GM21528 (cell line): ENCODE results near the gene CCDC28A.
A peak's percentile ranks its signal among the peaks of the same experiment; 100 is the strongest.

ENCODE experiments used
- ATAC-seq: cut with Tn5 transposase; IDR thresholded peaks from one replicate; pipeline ENCODE4 v1.9.1; 2021; ENCODE audit warnings: mild to moderate bottlenecking, moderate library complexity; ENCODE audit not compliant: unreplicated experiment, low FRiP score

Gene CCDC28A

GRCh38 chr6:138787138-138787537 lies 13.6 kb downstream of the CCDC28A start:
- no peak for ATAC-seq

GRCh38 chr6:138795809-138796603 lies 22.4 kb downstream of the CCDC28A start, which contains the start of gene ECT2L:
TSS of gene ECT2L (plus strand) at chr6:138796087. CDS start at chr6:138813275, 17,188 bp downstream.
- no peak for ATAC-seq

- no peak for ATAC-seq
Observed at GRCh38 chr6:138796771-138797170, 23.2 kb downstream of the CCDC28A start.

- ATAC-seq: no peak
Observed at GRCh38 chr6:138797806-138798446, 24.4 kb downstream of the CCDC28A start.

GRCh38 chr6:138800377-138801150 lies 27.0 kb downstream of the CCDC28A start:
- no peak for ATAC-seq

GRCh38 chr6:138803331-138803730 lies 29.8 kb downstream of the CCDC28A start:
- no peak for ATAC-seq

GRCh38 chr6:138803861-138804260 lies 30.3 kb downstream of the CCDC28A start:
- no peak for ATAC-seq

- no peak for ATAC-seq
Observed at GRCh38 chr6:138805016-138805765, 31.6 kb downstream of the CCDC28A start.

GRCh38 chr6:138806889-138807288 lies 33.3 kb downstream of the CCDC28A start:
- ATAC-seq: no peak

- ATAC-seq: no peak
Observed at GRCh38 chr6:138809677-138810076, 36.1 kb downstream of the CCDC28A start.

- ATAC-seq: no peak
Observed at GRCh38 chr6:138811866-138812265, 38.3 kb downstream of the CCDC28A start.

GRCh38 chr6:138814179-138814834 lies 40.7 kb downstream of the CCDC28A start:
- no peak for ATAC-seq

GRCh38 chr6:138815221-138815620 lies 41.7 kb downstream of the CCDC28A start:
- no peak for ATAC-seq

GRCh38 chr6:138815797-138816528 lies 42.4 kb downstream of the CCDC28A start:
- peak; percentile 73 for ATAC-seq

- ATAC-seq: no peak
Observed at GRCh38 chr6:138817799-138818198, 44.2 kb downstream of the CCDC28A start.

GRCh38 chr6:138818496-138819194 lies 45.1 kb downstream of the CCDC28A start:
- ATAC-seq: peak; percentile 76

- no peak for ATAC-seq
Observed at GRCh38 chr6:138821519-138821918, 48.0 kb downstream of the CCDC28A start.

- no peak for ATAC-seq
Observed at GRCh38 chr6:138824482-138825144, 51.0 kb downstream of the CCDC28A start.
